NT2/D1 (cell line): ENCODE results near the gene ADCY7.

ENCODE experiments used
- YY1 ChIP-seq: IDR thresholded peaks from 2 replicates; pipeline ENCODE4 v1.6.1; 2011; ENCODE audit not compliant: insufficient read length, insufficient read depth
- ZNF274 ChIP-seq: IDR thresholded peaks from 2 replicates; pipeline ENCODE4 v1.6.1; 2011; ENCODE audit warnings: mild to moderate bottlenecking, low read depth, low read length

- TF ChIP-seq ZNF274 (no peak), YY1 (no peak)
Observed at GRCh38 chr16:50260206-50261159, 5.9 kb upstream of the ADCY7 start.
